Measurements from ENCODE around the gene VIL1.
A peak's percentile ranks its signal among the peaks of the same experiment; 100 is the strongest.

VIL1 gene

GRCh38 chr2:218395456-218395825, 23.5 kb upstream of the VIL1 start:
- DNase-seq: no peak

DNA sequence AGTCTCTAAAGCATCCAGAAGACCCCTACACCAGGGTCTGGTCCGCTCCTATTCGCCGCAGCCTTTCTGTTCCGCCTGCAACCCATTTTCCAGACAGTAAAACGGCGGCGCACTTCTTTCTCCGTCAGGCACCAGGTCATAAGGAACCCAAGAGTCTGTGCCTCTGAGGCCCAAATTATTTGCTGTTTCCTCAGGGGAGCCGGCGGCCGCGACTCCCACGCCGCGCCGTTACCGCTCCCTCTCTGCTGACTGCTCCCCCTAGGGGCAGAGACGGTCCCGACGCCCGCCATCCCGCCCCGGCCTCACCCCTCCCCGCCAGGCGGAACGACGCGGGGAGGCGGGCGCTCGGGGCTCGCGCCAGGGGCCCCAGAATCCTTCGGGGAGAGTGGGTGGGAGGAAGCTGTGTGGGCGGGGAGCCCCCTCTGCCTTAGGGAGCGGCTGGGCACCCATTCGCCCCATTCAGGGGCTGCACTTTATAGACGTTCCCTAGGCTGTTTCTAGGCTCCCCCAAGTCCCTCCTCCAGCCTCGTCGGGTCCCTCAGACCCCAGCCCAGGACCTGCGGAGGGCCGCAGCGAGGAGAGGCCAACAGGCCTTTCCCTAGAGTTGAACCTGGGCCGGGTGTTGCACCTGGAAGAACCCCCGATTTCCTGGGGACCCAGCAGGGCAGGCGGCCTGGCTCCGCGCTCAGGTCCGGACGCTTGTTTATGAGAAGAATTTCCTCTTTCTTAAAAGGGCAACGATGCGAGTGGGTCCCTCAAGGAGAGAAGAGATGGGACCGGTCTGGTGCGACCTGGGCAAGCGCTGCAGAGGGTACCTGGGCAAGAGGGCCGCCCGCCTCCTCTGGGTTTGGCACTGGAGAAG, 22.9 kb upstream of the VIL1 start:
- peak; percentile 95 for DNase-seq

GRCh38 chr2:218396688-218397462, 22.0 kb upstream of the VIL1 start:
- peak; percentile 75 for DNase-seq

- no peak for DNase-seq
Observed at GRCh38 chr2:218397463-218397819, 21.5 kb upstream of the VIL1 start.

- peak; percentile 77 for DNase-seq
Observed at GRCh38 chr2:218397820-218398436, 21.0 kb upstream of the VIL1 start.

DNA sequence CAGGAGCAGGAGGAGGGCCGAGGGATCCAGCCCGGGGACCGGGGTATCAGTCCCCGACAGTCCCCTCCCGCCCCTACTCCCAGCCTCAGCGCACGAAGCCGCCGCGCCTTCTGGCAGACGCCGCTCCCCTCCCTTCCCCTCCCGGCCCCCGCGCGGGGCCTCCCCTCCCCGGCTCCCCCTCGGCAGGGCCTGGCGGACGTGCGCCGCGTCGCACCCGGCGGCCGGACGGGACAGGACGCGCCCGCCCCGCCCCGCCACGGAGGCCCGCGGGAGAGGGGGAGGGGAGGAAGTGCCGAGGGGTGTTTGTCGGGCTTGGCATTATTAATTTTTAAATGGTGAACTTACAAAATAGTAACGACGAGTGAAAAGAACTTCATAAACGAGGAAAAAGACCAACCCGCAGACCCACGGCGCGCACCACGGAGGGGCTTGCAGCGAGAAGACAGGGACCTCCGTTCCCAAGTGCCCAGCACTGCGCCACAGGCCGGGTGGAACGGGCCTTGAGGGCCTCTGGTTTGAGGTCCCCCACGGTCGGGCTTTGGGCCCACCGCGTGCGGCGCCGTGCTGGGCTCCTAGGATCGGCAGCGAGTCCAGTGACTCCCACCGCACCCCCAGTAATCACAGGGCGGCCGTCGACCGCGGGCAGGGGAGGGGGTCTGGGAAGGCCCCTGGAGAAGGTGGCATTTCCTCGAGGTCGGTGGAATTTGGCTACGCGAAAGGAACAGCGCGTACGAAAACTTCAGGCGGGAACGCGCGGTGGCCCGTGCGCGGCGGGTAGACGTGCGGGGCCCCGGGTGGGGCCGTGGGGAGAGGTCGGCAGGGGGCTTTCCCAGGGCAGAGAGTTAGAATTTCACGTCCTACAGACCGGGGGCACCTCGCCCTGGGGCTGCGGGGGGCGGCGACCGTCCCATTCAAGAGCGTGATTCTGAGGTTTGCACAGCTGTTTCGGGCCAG, 20.2 kb upstream of the VIL1 start:
- DNase-seq: peak; percentile 75

DNA sequence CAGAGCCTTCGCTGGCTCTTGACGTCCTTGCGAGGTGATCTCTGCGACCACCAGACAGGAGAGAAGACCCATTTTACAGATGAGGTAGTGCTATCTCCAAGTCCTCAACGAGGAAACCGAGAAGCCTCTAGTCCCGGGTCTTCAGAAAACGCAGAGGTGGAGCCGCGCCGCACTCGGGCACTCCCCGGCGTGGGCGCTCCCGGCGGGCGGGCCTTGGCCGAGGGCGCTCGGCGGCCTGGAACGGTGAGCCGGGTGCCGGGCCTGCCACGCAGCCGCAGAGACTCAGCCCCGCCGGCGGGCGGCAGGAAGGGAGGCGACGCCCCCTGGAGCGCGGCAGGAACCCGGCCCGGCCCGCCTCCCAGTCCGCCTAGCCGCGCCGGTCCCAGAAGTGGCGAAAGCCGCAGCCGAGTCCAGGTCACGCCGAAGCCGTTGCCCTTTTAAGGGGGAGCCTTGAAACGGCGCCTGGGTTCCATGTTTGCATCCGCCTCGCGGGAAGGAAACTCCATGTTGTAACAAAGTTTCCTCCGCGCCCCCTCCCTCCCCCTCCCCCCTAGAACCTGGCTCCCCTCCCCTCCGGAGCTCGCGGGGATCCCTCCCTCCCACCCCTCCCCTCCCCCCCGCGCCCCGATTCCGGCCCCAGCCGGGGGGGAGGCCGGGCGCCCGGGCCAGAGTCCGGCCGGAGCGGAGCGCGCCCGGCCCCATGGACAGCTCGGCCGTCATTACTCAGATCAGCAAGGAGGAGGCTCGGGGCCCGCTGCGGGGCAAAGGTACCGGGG, 19.3 kb upstream of the VIL1 start, which contains the start of gene CTDSP1:
Gene CTDSP1, plus strand, starts transcription at position 478 of the 776 bp plus-strand sequence. Its CDS starts 223 bp downstream, at position 701.
- DNase-seq: peak; percentile 95

GRCh38 chr2:218400167-218400929, 18.6 kb upstream of the VIL1 start:
- DNase-seq: peak; percentile 57

- DNase-seq: peak; percentile 32
Observed at GRCh38 chr2:218400930-218401881, 17.7 kb upstream of the VIL1 start.

DNA sequence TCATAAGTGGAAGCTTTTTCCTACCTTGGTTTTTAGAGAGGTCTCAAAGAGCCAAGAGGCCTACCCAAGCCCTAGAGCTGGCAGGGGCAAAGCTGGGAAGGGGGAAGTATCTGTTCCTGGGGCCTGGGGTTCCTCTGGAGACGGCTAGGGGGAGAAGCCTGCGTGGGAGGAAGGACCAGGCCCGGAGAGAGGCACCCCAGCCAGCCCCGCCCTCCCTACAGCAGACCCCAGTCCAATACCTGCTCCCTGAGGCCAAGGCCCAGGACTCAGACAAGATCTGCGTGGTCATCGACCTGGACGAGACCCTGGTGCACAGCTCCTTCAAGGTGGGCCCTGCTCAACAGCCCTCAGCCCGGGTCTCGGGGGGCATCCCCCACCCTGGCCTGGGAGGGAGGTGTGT, 17.0 kb upstream of the VIL1 start:
- DNase-seq: no peak

GRCh38 chr2:218402491-218402901, 16.4 kb upstream of the VIL1 start:
- DNase-seq: no peak

- DNase-seq: no peak
Observed at GRCh38 chr2:218402911-218403411, 16.0 kb upstream of the VIL1 start.

- DNase-seq: no peak
Observed at GRCh38 chr2:218403810-218404209, 15.1 kb upstream of the VIL1 start.

DNA sequence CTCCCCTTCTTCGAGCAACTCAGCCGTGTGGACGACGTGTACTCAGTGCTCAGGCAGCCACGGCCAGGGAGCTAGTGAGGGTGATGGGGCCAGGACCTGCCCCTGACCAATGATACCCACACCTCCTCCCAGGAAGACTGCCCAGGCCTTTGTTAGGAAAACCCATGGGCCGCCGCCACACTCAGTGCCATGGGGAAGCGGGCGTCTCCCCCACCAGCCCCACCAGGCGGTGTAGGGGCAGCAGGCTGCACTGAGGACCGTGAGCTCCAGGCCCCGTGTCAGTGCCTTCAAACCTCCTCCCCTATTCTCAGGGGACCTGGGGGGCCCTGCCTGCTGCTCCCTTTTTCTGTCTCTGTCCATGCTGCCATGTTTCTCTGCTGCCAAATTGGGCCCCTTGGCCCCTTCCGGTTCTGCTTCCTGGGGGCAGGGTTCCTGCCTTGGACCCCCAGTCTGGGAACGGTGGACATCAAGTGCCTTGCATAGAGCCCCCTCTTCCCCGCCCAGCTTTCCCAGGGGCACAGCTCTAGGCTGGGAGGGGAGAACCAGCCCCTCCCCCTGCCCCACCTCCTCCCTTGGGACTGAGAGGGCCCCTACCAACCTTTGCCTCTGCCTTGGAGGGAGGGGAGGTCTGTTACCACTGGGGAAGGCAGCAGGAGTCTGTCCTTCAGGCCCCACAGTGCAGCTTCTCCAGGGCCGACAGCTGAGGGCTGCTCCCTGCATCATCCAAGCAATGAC, 14.4 kb upstream of the VIL1 start:
- peak; percentile 25 for DNase-seq

DNA sequence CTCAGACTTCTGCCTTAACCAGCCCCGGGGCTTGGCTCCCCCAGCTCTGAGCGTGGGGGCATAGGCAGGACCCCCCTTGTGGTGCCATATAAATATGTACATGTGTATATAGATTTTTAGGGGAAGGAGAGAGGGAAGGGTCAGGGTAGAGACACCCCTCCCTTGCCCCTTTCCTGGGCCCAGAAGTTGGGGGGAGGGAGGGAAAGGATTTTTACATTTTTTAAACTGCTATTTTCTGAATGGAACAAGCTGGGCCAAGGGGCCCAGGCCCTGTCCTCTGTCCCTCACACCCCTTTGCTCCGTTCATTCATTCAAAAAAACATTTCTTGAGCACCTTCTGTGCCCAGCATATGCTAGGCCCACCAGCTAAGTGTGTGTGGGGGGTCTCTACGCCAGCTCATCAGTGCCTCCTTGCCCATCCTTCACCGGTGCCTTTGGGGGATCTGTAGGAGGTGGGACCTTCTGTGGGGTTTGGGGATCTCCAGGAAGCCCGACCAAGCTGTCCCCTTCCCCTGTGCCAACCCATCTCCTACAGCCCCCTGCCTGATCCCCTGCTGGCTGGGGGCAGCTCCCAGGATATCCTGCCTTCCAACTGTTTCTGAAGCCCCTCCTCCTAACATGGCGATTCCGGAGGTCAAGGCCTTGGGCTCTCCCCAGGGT, 13.7 kb upstream of the VIL1 start:
- no peak for DNase-seq

DNA sequence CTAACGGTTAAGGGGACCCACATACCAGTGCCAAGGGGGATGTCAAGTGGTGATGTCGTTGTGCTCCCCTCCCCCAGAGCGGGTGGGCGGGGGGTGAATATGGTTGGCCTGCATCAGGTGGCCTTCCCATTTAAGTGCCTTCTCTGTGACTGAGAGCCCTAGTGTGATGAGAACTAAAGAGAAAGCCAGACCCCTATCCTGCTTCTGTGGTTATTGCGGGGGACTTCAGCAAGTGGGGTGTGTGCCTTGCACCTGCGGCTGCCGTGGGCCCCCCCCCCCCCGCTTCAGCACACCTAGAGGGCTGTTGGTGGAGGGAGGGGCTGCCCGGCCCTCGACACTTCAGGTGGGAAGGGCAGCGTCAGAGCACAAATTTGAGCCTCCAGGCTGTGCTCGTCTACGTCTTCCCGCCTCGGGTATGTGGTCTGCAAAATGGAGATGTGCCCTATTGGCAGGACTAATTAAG, 13.1 kb upstream of the VIL1 start:
- peak; percentile 45 for DNase-seq

DNA sequence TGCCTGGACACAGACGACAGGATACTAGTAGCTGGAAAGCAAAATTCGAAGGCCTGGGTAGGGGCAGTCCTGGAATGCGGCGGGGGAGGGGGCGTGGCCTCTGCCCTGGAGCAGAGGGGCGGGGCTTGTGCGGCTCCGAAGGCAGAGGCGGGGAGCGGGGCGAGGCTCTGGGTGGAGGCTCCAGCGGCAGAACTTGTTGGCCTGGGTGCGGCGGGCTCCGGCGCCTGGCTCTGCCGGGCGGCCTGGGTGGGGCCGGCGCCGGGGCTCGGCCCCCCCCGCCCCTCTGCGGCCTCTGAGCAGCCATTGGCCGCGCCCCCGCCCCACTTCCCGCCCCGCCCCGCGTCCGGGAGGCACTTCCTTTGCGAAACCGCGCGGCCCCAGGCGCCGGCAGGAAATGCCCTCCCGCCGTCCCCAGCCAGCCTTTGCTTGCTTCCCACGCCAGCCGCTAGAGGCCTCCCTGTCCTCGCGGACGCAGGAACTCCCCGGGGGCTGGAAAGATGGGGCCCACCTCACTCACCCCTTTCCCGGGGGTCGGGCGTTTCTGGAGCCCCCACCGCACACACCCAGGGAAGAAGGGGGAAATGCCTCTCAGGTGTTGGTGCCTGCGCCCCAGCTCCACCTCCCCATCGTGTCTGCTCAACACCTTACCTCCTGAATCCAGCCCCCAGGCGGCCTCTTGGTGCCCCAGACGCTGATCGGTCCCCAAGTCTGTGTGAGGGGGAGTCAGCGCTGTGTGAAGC, 12.5 kb upstream of the VIL1 start:
- DNase-seq: peak; percentile 97

Data from stimulated activated CD8-positive, alpha-beta memory T cell treated with anti-CD3 and anti-CD28 coated beads, Interleukin-4, amount 100 ng/mL, for 48 hours (primary cell).